GM18873 (cell line): ENCODE results near the gene PTPN12.
"Not testable (repeated sequence)": the region's sequence is repeated elsewhere in the genome, so short reads cannot be mapped to it uniquely, and the experiment has no call there.

Source experiments
- ATAC-seq: cut with Tn5 transposase; IDR thresholded peaks from one replicate; pipeline ENCODE4 v1.9.1; 2021; ENCODE audit warnings: mild to moderate bottlenecking, moderate library complexity, moderate number of reproducible peaks; ENCODE audit not compliant: unreplicated experiment, low FRiP score

The PTPN12 gene

DNA sequence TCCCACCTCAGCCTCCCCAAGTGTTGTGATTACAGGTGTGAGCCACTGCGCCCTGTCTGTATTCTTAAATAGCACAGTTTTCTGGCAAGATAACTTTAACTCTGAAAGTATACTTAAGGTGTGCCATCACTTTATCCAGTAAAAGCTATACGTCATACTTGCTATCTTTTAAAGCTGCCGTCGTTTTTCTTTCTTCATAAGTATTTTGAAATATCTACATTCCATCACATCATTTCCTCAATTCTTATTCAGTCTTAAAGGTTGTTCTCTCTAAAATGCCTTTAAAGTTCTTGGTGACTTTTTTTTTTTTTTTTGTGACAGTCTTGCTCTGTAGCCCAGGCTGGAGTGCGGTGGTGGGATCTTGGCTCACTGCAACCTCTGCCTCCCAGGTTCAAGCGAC is 34.7 kb downstream of the PTPN12 start:
- ATAC-seq, result no peak

- ATAC-seq, result no peak
Measured at GRCh38 chr7:77575187-77575586, 38.1 kb downstream of the PTPN12 start.

GRCh38 chr7:77576856-77577255 is 39.8 kb downstream of the PTPN12 start:
- no peak for ATAC-seq

GRCh38 chr7:77579797-77580196 is 42.7 kb downstream of the PTPN12 start:
- no peak for ATAC-seq

GRCh38 chr7:77580762-77581350 is 43.8 kb downstream of the PTPN12 start:
- no peak for ATAC-seq

- ATAC-seq, result no peak
Measured at GRCh38 chr7:77587272-77587671, 50.2 kb downstream of the PTPN12 start.

- no peak for ATAC-seq
Measured at GRCh38 chr7:77600952-77601351, 63.9 kb downstream of the PTPN12 start.

GRCh38 chr7:77606562-77606961 is 69.5 kb downstream of the PTPN12 start:
- ATAC-seq, result no peak

DNA sequence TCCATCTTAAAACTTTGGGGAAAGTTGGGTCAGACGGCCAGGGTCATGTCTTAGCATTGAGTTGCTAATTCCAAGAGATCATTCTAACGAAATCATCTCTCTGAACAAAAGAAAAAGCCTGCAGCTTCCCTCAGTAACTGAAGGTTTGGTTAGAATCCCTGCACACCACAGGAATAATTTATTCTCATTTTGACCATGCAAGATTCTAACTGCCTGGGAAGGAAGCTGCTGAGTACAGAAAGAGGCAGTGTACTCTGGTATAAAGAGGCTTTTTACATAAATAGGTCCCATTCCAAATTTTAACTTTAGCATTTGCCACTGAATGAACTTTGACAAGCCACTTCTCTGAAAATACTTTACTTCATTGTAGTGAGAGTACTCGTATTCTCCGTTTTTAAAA is 82.2 kb downstream of the PTPN12 start:
- no peak for ATAC-seq

- ATAC-seq, result no peak
Measured at GRCh38 chr7:77626586-77627308, 89.7 kb downstream of the PTPN12 start.

- no peak for ATAC-seq
Measured at GRCh38 chr7:77627309-77627676, 90.2 kb downstream of the PTPN12 start.

DNA sequence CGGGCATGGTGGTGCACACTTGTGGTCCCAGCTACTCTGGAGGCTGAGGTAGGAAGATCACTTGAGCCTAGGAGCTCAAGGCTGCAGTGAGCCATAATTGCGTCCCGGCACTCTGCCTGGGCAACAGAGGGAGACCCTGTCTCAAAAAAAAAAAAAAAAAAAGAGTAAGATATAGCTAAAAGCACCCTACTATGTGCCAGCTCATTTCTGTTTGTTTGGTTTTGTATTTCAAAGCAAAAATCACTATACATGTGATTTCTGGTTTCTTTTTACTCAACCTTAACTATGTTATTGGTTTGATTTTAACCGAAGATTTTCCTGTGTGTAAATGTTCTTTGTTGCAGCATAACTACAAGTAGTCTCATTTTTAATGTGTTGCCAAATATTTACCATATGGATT is 92.7 kb downstream of the PTPN12 start:
- no peak for ATAC-seq

DNA sequence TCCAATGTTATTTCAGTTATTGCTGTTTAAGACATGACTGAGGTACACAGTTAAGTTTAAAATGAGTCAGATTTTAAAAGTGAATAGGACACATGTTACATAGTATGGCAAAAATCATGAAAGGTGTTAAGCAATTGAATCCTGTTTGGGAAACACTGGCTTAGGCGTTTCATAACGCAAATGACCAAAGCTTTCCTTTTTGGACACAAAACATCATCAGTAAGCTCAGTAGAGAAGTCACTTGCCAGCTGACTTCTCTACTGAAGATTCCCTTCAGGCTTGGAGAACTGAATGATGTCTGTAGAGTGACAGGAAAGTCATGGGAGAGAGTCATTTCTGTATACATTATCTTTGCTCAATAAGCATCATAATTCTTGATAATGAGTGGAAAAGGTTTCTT is 94.7 kb downstream of the PTPN12 start:
- ATAC-seq, result no peak

GRCh38 chr7:77644774-77645173 is 107.7 kb downstream of the PTPN12 start:
- ATAC-seq, result no peak

- ATAC-seq, result no peak
Measured at GRCh38 chr7:77648742-77649338, 111.7 kb downstream of the PTPN12 start.

- no peak for ATAC-seq
Measured at GRCh38 chr7:77649716-77650349, 112.7 kb downstream of the PTPN12 start.

DNA sequence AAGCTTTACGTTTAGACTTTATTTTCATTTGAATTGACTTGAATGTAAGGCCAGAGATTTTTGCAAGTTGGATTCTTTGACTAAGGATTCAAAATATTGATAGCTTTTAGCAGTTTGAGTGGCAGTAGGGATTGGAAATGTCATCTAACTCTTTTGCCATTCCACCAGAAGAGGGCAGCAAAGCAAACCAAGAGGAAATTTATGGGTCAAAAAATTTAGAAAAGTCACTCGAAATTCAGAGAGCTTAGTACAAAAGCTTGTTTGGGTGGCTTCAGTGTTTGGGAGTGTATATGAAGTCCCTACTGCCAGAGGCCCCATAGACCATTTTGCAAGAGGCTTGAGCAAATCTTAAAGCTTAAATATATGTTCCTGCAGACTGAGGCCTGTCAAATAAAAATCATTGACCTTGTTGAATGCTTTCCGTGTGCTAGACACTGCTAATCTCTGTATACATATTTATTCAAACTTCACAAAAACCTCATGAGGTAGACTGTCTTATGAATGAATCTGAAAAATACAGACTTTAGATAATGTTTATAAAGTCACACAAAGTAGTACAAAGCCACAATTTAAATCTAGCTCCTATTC is 114.6 kb downstream of the PTPN12 start:
- ATAC-seq, result no peak

- not testable (repeated sequence) for ATAC-seq
Measured at GRCh38 chr7:77652826-77653225, 115.7 kb downstream of the PTPN12 start.

DNA sequence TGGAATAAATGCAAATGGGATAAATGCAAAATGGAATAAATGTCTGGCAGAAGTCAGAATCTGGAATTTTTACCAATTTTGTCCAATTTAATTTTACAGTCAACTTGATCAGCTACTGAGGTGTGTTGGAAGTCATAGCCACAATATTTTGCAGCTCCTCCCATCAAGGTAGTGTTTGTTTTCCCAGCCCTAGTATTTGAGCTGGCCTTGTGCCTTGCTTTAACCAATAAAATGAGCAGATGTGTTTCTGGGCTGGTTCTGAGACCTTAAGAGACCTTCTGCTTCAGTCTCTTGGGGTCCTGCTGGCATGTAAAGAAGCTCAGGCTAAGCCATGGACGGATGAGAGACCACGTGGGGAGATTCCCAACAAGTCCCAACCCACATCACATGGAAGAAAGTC is 116.5 kb downstream of the PTPN12 start:
- no peak for ATAC-seq

DNA sequence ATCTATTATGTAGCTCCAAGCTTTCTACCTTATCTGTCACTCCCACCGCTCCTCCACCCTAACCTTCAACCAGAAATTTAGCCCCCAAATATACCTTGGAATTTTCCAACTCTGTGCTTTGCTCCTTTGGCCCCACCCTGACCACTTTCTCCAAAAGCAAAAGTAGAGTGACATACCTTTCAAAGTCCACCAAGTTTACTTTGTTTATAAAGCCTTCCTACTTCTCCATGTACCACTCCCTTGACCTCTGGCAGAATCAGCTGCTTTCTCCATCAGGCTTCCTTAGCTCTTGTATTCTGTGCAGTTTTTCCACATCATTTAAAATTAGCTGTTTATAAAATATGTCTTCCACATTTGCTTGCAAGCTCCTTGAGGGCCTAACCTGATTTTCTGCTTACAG is 118.3 kb downstream of the PTPN12 start:
- ATAC-seq, result no peak

GRCh38 chr7:77655836-77656455 is 118.9 kb downstream of the PTPN12 start:
- ATAC-seq, result no peak
